Endothelial cell of umbilical vein (primary cell): ENCODE data around the gene TXNRD1. TPM values are rescaled to one million over a fixed set of nuclear protein-coding genes. Genes with fewer than 3 reads are reported as not detected.

Experiments
- BruUV-seq: library from RNA; stranded (reverse); fragments of 400-500 nt; replicated peaks from 2 replicates; lab custom pipeline; 2021; lab: Mats Ljungman, UMichigan
- CTCF ChIA-PET: fragments of 300-600, 350-600 bp; sonication (Branson Sonifier 250); formaldehyde crosslinking; loops from one replicate; lab custom pipeline; 2021; ENCODE audit warnings: antibody characterized with exemption, inconsistent platforms; lab: Charles Lee
- POLR2A ChIA-PET: fragments of 300-600, 350-600 bp; sonication (Branson Sonifier 250); formaldehyde crosslinking; loops from one replicate; lab custom pipeline; 2021; ENCODE audit warnings: antibody characterized with exemption, inconsistent platforms; lab: Charles Lee
- DNase-seq: peaks from one replicate; pipeline ENCODE4 v3.0.0-alpha.2; 2011; ENCODE audit warnings: low read depth, low spot score
- FAIRE-seq: peaks from 2 replicates; lab custom pipeline; 2011; peaks lifted over from hg19 to GRCh38; lab: Jason Lieb, UNC
- H2AFZ ChIP-seq: 2 replicates; pipeline ENCODE4 v1.6.0; 2012; ENCODE audit warnings: low read depth, low read length, control low read depth, inconsistent platforms
- H3K27ac ChIP-seq: 2 replicates; pipeline ENCODE4 v1.5.1; 2011; ENCODE audit warnings: low read depth, mild to moderate bottlenecking, control low read depth, low read length, moderate library complexity; ENCODE audit not compliant: insufficient read depth
- H3K27me3 ChIP-seq, 2 experiments: 2 replicates each; pipeline versions ENCODE4 v1.6.0 to v1.6.1; 2011; ENCODE audit warnings: low read length in 2 of 2, mixed read lengths in 1 of 2; ENCODE audit not compliant: control insufficient read depth in 2 of 2, insufficient read depth in 2 of 2
- H3K36me3 ChIP-seq, 2 experiments: 2 replicates in 1 of 2; 3 replicates in 1 of 2; pipeline ENCODE4 v1.5.1; 2011; ENCODE audit warnings: low read length in 2 of 2, mild to moderate bottlenecking in 1 of 2, moderate library complexity in 1 of 2; ENCODE audit not compliant: control insufficient read depth in 2 of 2, insufficient read depth in 2 of 2; ENCODE audit errors: extremely low read depth in 1 of 2
- H3K4me1 ChIP-seq: 3 replicates; pipeline ENCODE4 v1.5.1; 2011; ENCODE audit warnings: mild to moderate bottlenecking, low read length; ENCODE audit not compliant: control insufficient read depth, insufficient read depth; ENCODE audit errors: extremely low read depth
- H3K4me2 ChIP-seq: 2 replicates; pipeline ENCODE4 v1.6.1; 2011; ENCODE audit warnings: low read length, control low read depth, mixed read lengths; ENCODE audit not compliant: insufficient read depth
- H3K4me3 ChIP-seq, 3 experiments: fragments of 200-600 bp in 1 of 3; sonication (generic), shearing (Covaris generic) in 1 of 3; replicated peaks in 1 of 3; 2 replicates each; pipeline ENCODE4 v1.5.1; 2011 to 2016; ENCODE audit warnings: control low read depth in 3 of 3, low read length in 3 of 3, mild to moderate bottlenecking in 2 of 3, inconsistent platforms in 1 of 3, low read depth in 1 of 3, moderate library complexity in 1 of 3; ENCODE audit not compliant: insufficient read depth in 1 of 3
- H3K79me2 ChIP-seq: 2 replicates; pipeline ENCODE4 v1.6.0; 2012; ENCODE audit warnings: low read length, inconsistent platforms; ENCODE audit not compliant: control insufficient read depth, insufficient read depth
- H3K9ac ChIP-seq: replicated peaks from 2 replicates; pipeline ENCODE3; 2011; ENCODE audit warnings: low read length, control low read depth; ENCODE audit not compliant: insufficient read depth; ENCODE audit errors: extremely low read depth
- H3K9me1 ChIP-seq: replicated peaks from 3 replicates; pipeline ENCODE4 v1.6.0; 2011; ENCODE audit warnings: mild to moderate bottlenecking, low read length; ENCODE audit not compliant: control insufficient read depth, insufficient read depth; ENCODE audit errors: extremely low read depth
- H3K9me3 ChIP-seq: replicated peaks from 2 replicates; pipeline ENCODE4 v1.5.1; 2012; ENCODE audit warnings: low read length, inconsistent platforms; ENCODE audit not compliant: control insufficient read depth, insufficient read depth
- H4K20me1 ChIP-seq: replicated peaks from 2 replicates; pipeline ENCODE3; 2011; ENCODE audit warnings: mild to moderate bottlenecking, low read length; ENCODE audit not compliant: control insufficient read depth, insufficient read depth; ENCODE audit errors: extremely low read depth
- EZH2 ChIP-seq: IDR thresholded peaks from 2 replicates; pipeline ENCODE4 v1.6.1; 2012; ENCODE audit warnings: borderline replicate concordance, low read depth, mild to moderate bottlenecking, moderate library complexity, low read length, inconsistent platforms; ENCODE audit not compliant: severe bottlenecking
- FOS ChIP-seq: IDR thresholded peaks from 2 replicates; pipeline ENCODE4 v1.6.1; 2011; ENCODE audit warnings: mild to moderate bottlenecking, low read length, moderate library complexity, borderline replicate concordance; ENCODE audit not compliant: insufficient read depth
- GATA2 ChIP-seq: IDR thresholded peaks from 2 replicates; pipeline ENCODE4 v1.7.0; 2011; ENCODE audit warnings: low read depth, mild to moderate bottlenecking, moderate library complexity, mixed read lengths, low read length; ENCODE audit not compliant: insufficient read length, insufficient read depth
- JUN ChIP-seq: IDR thresholded peaks from 2 replicates; pipeline ENCODE4 v1.6.1; 2011; ENCODE audit warnings: borderline replicate concordance, low read depth; ENCODE audit not compliant: insufficient read length, insufficient read depth
- MYC ChIP-seq: IDR thresholded peaks from one replicate; pipeline ENCODE4 v1.6.1; 2011; ENCODE audit warnings: mild to moderate bottlenecking, low read depth, low read length
- POLR2A ChIP-seq: IDR thresholded peaks from 2 replicates; pipeline ENCODE4 v1.6.1; 2012; ENCODE audit warnings: low read depth, mild to moderate bottlenecking, control low read depth, low read length
- POLR2AphosphoS5 ChIP-seq: IDR thresholded peaks from 2 replicates; pipeline ENCODE4 v1.6.1; 2012; ENCODE audit warnings: low read depth, mild to moderate bottlenecking, control low read depth, low read length, moderate library complexity; ENCODE audit not compliant: insufficient read depth
- dilution Hi-C: fragments of 300-500 bp; cut with MboI; formaldehyde crosslinking; loops from one replicate; pipeline ENCODE4 v1.15.0; 2019; ENCODE audit warnings: low sequenced_read_pairs; ENCODE audit not compliant: extremely low pct_ligation_motif_present
- intact Hi-C: fragments of 100-400 bp; cut with micrococcal nuclease; formaldehyde crosslinking; loops from one replicate; pipeline ENCODE4 v1.10.0; 2022
- polyA plus RNA-seq, 4 experiments: library from polyadenylated mRNA; depleted of rRNA in 3 of 4; stranded (reverse) in 3 of 4; unstranded in 1 of 4; fragments of >200 nt; gene quantifications; 2 replicates each; pipeline versions ENCODE4 v1.2.1 to v1.2.3, GENCODE V29; 2011 to 2012; ENCODE audit warnings: missing spikeins in 1 of 4
- total RNA-seq: library from RNA; stranded (reverse); gene quantifications from 2 replicates; pipeline ENCODE4 v1.2.3, GENCODE V29; 2021
- TF ChIP-seq, protein P1 (sequence below): IDR thresholded peaks from 2 replicates; pipeline ENCODE4 v1.6.1; 2011; ENCODE audit not compliant: insufficient read depth, insufficient read length
- TF ChIP-seq, protein P2 (sequence below), 2 donors: IDR thresholded peaks; 1 replicate in 1 of 2; 2 replicates in 1 of 2; pipeline ENCODE4 v1.5.1; 2011; ENCODE audit warnings: low read length in 2 of 2, mild to moderate bottlenecking in 2 of 2, moderate library complexity in 2 of 2, control low read depth in 1 of 2, inconsistent platforms in 1 of 2, low read depth in 1 of 2; ENCODE audit not compliant: insufficient read depth in 1 of 2; ENCODE audit errors: extremely low read depth in 1 of 2

The TXNRD1 gene
- total and polyA plus RNA-seq, 2 donors (not counting 3 experiments of a cell fraction or from before 2014, with no cell fraction given) = 309 to 566 TPM

DNA sequence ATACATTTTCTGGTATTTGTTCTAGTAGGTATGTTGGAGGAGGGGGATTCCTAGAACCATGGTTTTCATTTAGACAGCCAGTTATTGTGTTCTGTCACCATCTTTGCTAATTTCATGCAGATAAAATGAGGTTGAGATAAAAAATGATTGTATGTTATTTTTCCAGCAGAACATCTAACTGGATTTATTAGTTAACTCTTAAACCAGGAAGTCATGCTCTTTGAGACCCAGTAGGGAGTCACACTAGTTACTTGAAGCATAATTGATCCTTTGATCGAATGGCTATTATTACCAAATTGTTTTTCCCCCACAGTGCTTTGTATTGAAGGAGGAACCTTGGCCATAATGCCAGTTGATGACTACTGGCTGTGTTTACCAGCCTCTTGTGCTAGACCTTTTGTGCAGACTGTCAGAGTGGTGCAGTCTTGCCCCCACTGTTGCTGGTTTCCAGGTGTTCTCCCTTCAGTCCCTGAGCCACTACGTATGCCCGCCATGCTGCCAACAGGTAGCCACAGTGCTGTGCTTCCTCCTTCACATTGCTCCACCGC lies 93.9 kb downstream of the TXNRD1 start:
- intact Hi-C loops (no loop called here), dilution Hi-C loops (no loop called here)
- TF ChIP-seq, protein P1, sequence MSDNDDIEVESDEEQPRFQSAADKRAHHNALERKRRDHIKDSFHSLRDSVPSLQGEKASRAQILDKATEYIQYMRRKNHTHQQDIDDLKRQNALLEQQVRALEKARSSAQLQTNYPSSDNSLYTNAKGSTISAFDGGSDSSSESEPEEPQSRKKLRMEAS = no peak
- TF ChIP-seq JUN (no peak), FOS (no peak), GATA2 (no peak), EZH2 (no peak), POLR2A (no peak), POLR2AphosphoS5 (no peak), MYC (no peak)
- TF ChIP-seq, protein P2, sequence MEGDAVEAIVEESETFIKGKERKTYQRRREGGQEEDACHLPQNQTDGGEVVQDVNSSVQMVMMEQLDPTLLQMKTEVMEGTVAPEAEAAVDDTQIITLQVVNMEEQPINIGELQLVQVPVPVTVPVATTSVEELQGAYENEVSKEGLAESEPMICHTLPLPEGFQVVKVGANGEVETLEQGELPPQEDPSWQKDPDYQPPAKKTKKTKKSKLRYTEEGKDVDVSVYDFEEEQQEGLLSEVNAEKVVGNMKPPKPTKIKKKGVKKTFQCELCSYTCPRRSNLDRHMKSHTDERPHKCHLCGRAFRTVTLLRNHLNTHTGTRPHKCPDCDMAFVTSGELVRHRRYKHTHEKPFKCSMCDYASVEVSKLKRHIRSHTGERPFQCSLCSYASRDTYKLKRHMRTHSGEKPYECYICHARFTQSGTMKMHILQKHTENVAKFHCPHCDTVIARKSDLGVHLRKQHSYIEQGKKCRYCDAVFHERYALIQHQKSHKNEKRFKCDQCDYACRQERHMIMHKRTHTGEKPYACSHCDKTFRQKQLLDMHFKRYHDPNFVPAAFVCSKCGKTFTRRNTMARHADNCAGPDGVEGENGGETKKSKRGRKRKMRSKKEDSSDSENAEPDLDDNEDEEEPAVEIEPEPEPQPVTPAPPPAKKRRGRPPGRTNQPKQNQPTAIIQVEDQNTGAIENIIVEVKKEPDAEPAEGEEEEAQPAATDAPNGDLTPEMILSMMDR (IDR thresholded peaks at IDR 0.05; ENCODE audit: extremely low read depth in 1 of 2, insufficient read depth in 1 of 2, low read depth in 1 of 2, low read length in 2 of 2) = no peak
- ChIA-PET CTCF (interaction anchor here (1.4 kb wide), 1 partner anchor 13 kb away, joined by 3 read pairs; no protein-coding TSS in a partner anchor), POLR2A (interaction anchor here (0.7 kb wide), 1 partner anchor 23 kb away, joined by 6 read pairs; no protein-coding TSS in a partner anchor)
- no peak overlapping the region for H3K27ac ChIP-seq
- H2AFZ ChIP-seq = no peak overlapping the region
- H3K9ac ChIP-seq = no peak overlapping the region
- FAIRE-seq (no peak), DNase-seq (no peak)
- H4K20me1 ChIP-seq = peaks cover 39% of the 10 kb centered on the region
- H3K4me3 ChIP-seq = no peak overlapping the region
- H3K9me1 ChIP-seq = no peaks in the 10 kb centered on the region
- no peaks in the 10 kb centered on the region for H3K9me3 ChIP-seq
- H3K4me1 ChIP-seq = peaks cover 31% of the 10 kb centered on the region
- BruUV-seq = no TSS peak
- peaks cover 99% of the 10 kb centered on the region for H3K79me2 ChIP-seq
- H3K36me3 ChIP-seq = peaks cover 18 to 59% of the 10 kb centered on the region in 2 experiments
- no peaks in the 10 kb centered on the region for H3K27me3 ChIP-seq
- H3K4me2 ChIP-seq = no peak overlapping the region
